Activated B cell treated with CpG ODN at 0.5 μM for 24 hours (primary cell): Measurements from ENCODE around the gene DBR1. TPM values are rescaled to one million over a fixed set of nuclear protein-coding genes. Genes with fewer than 3 reads are reported as not detected.

Experiments
- ATAC-seq: fragments of 200-7000 bp; cut with Tn5 transposase; one replicate; pipeline ENCODE4 v1.10.0; 2021; ENCODE audit warnings: low read depth, mild to moderate bottlenecking, moderate library complexity
- CTCF ChIA-PET: fragments of 350-600 bp; sonication (Branson Sonifier 250); formaldehyde crosslinking; loops from one replicate; lab custom pipeline; 2021; ENCODE audit warnings: antibody characterized with exemption; lab: Charles Lee
- POLR2A ChIA-PET: fragments of 350-600 bp; sonication (Branson Sonifier 250); formaldehyde crosslinking; loops from one replicate; lab custom pipeline; 2021; ENCODE audit warnings: antibody characterized with exemption; lab: Charles Lee
- DNase-seq: peaks from one replicate; pipeline ENCODE4 v3.0.0; 2022
- H3K27ac Mint-ChIP-seq: one replicate; pipeline ENCODE4 v1.8.0; 2020; ENCODE audit warnings: mixed read lengths
- H3K27me3 Mint-ChIP-seq: one replicate; pipeline ENCODE4 v1.8.0; 2021; ENCODE audit warnings: mixed read lengths
- H3K36me3 Mint-ChIP-seq: one replicate; pipeline ENCODE4 v1.8.0; 2021; ENCODE audit warnings: low read depth, mixed read lengths
- H3K4me1 Mint-ChIP-seq: one replicate; pipeline ENCODE4 v1.8.0; 2021; ENCODE audit warnings: mixed read lengths
- H3K4me3 Mint-ChIP-seq: one replicate; pipeline ENCODE4 v1.8.0; 2020; ENCODE audit warnings: mild to moderate bottlenecking, mixed read lengths
- H3K9me3 Mint-ChIP-seq: one replicate; pipeline ENCODE4 v1.8.0; 2020; ENCODE audit warnings: mixed read lengths
- CTCF ChIP-seq: fragments of 200-600 bp; IDR thresholded peaks from one replicate; pipeline ENCODE4 v1.8.0; 2022; ENCODE audit warnings: antibody characterized with exemption, mild to moderate bottlenecking
- intact Hi-C: fragments of 100-400 bp; cut with micrococcal nuclease; formaldehyde crosslinking; loops from one replicate; pipeline ENCODE4 v1.15.1; 2024
- total RNA-seq: library from RNA; stranded (reverse); gene quantifications from 2 replicates; pipeline ENCODE4 v1.2.3, GENCODE V29; 2022

DBR1 gene
- total RNA-seq, 1 donor from 2014 or later = 19.6 TPM

GRCh38 chr3:138199851-138200250, 25.1 kb upstream of the DBR1 start:
- Mint-ChIP-seq H3K27me3 (no peaks in the 10 kb centered on the region), H3K4me3 (no peak overlapping the region), H3K36me3 (peaks cover 28% of the 10 kb centered on the region), H3K4me1 (peaks cover 30% of the 10 kb centered on the region), H3K9me3 (no peaks in the 10 kb centered on the region), H3K27ac (no peak overlapping the region)
- CTCF ChIA-PET = no interaction called here
- no peak for DNase-seq
- intact Hi-C loops = loop anchor here (1.0 to 5.0 kb wide), 2 partner anchors 13 to 33 kb away; partner anchors contain the start of gene ARMC8
- no peak for ATAC-seq
- TF ChIP-seq CTCF = no peak
- POLR2A ChIA-PET = no interaction called here

- H3K4me1 Mint-ChIP-seq = peaks cover 24% of the 10 kb centered on the region
- H3K27me3 Mint-ChIP-seq = no peaks in the 10 kb centered on the region
- POLR2A ChIA-PET = no interaction called here
- DNase-seq = no peak
- intact Hi-C loops = no loop called here
- H3K4me3 Mint-ChIP-seq = no peak overlapping the region
- no peak overlapping the region for H3K27ac Mint-ChIP-seq
- TF ChIP-seq CTCF = no peak
- no peak for ATAC-seq
- no peaks in the 10 kb centered on the region for H3K9me3 Mint-ChIP-seq
- peaks cover 19% of the 10 kb centered on the region for H3K36me3 Mint-ChIP-seq
- CTCF ChIA-PET = no interaction called here
These were observed 22.8 kb upstream of the DBR1 start for GRCh38 chr3:138197524-138197923.

GRCh38 chr3:138197058-138197457, 22.3 kb upstream of the DBR1 start:
- TF ChIP-seq CTCF = no peak
- ATAC-seq = no peak
- CTCF ChIA-PET = no interaction called here

GRCh38 chr3:138196023-138196422, 21.3 kb upstream of the DBR1 start:
- Mint-ChIP-seq H3K27me3 (no peaks in the 10 kb centered on the region), H3K4me1 (peaks cover 27% of the 10 kb centered on the region), H3K9me3 (no peaks in the 10 kb centered on the region), H3K36me3 (peaks cover 24% of the 10 kb centered on the region), H3K27ac (no peak overlapping the region), H3K4me3 (no peak overlapping the region)
- ATAC-seq (no peak), DNase-seq (no peak)
- CTCF ChIA-PET = no interaction called here
- TF ChIP-seq CTCF = no peak
- POLR2A ChIA-PET = interaction anchor here (0.5 kb wide), 1 partner anchor 18 kb away, joined by 4 read pairs; no protein-coding TSS in a partner anchor
- intact Hi-C loops = no loop called here

More at GRCh38 chr3:138197058-138197457, 22.3 kb upstream of the DBR1 start:
- H3K4me1 Mint-ChIP-seq = peaks cover 24% of the 10 kb centered on the region
- POLR2A ChIA-PET = no interaction called here
- no peaks in the 10 kb centered on the region for H3K9me3 Mint-ChIP-seq
- H3K27ac Mint-ChIP-seq = no peak overlapping the region
- DNase-seq = no peak
- intact Hi-C loops = no loop called here
- no peak overlapping the region for H3K4me3 Mint-ChIP-seq
- H3K36me3 Mint-ChIP-seq = peaks cover 19% of the 10 kb centered on the region
- no peaks in the 10 kb centered on the region for H3K27me3 Mint-ChIP-seq

GRCh38 chr3:138195481-138195880, 20.8 kb upstream of the DBR1 start:
- ATAC-seq = no peak
- H3K4me1 Mint-ChIP-seq = peaks cover 31% of the 10 kb centered on the region
- no peak overlapping the region for H3K27ac Mint-ChIP-seq
- peaks cover 28% of the 10 kb centered on the region for H3K36me3 Mint-ChIP-seq
- intact Hi-C loops = no loop called here
- no peak overlapping the region for H3K4me3 Mint-ChIP-seq
- CTCF ChIA-PET = no interaction called here
- no peak for DNase-seq
- no peaks in the 10 kb centered on the region for H3K27me3 Mint-ChIP-seq
- POLR2A ChIA-PET = interaction anchor here (0.5 kb wide), 1 partner anchor 17 kb away, joined by 4 read pairs; no protein-coding TSS in a partner anchor
- no peak for TF ChIP-seq CTCF
- no peaks in the 10 kb centered on the region for H3K9me3 Mint-ChIP-seq
